GM12878 (cell line): ENCODE results near the gene HASPIN. TPM values are rescaled to one million over a fixed set of nuclear protein-coding genes. Genes with fewer than 3 reads are reported as not detected.

ENCODE experiments used
- E2F8 ChIP-seq: fragments of 450-650 bp; IDR thresholded peaks from 2 replicates; pipeline ENCODE4 v1.6.1; 2018; ENCODE audit warnings: mild to moderate bottlenecking, low read depth, moderate library complexity; ENCODE audit not compliant: partially characterized antibody
- GABPA ChIP-seq: IDR thresholded peaks from 2 replicates; pipeline ENCODE4 v1.6.1; 2014; ENCODE audit warnings: antibody characterized with exemption, low read depth, mild to moderate bottlenecking, inconsistent platforms
- NR2F1 ChIP-seq: fragments of 450-650 bp; conservative IDR thresholded peaks from 2 replicates; pipeline ENCODE4 v1.6.1; 2017; ENCODE audit warnings: mild to moderate bottlenecking
- PAX5 ChIP-seq: IDR thresholded peaks from 2 replicates; pipeline ENCODE4 v1.6.1; 2011; ENCODE audit warnings: low read depth, low read length, borderline replicate concordance
- PRDM15 ChIP-seq: fragments of 450-650 bp; formaldehyde crosslinking; IDR thresholded peaks from 2 replicates; pipeline ENCODE4 v1.4.0; 2020; ENCODE audit warnings: mild to moderate bottlenecking, moderate library complexity
- RAD21 ChIP-seq: IDR thresholded peaks from 2 replicates; pipeline ENCODE4 v1.6.1; 2011; ENCODE audit warnings: mild to moderate bottlenecking, low read depth, low read length, moderate library complexity; ENCODE audit not compliant: insufficient read depth
- SMAD1 ChIP-seq: fragments of 450-650 bp; IDR thresholded peaks from 2 replicates; pipeline ENCODE4 v1.6.1; 2018; ENCODE audit warnings: mild to moderate bottlenecking, low read depth; ENCODE audit not compliant: partially characterized antibody
- SREBF2 ChIP-seq: IDR thresholded peaks from 2 replicates; pipeline ENCODE4 v1.6.1; 2012; ENCODE audit warnings: mild to moderate bottlenecking, low read length
- ZBTB33 ChIP-seq: fragments of 450-650 bp; IDR thresholded peaks from 2 replicates; pipeline ENCODE4 v1.6.1; 2017; ENCODE audit warnings: mild to moderate bottlenecking
- polyA plus RNA-seq, 11 experiments: library from polyadenylated mRNA; depleted of rRNA in 4 of 11; unstranded in 6 of 11; stranded (reverse) in 5 of 11; fragments of >200 nt; fragmentation: Nextera tagmentation in 4 of 11; fragmentation: Illumina TruSeq in 1 of 11; extraction: Ambion mirVana in 4 of 11; extraction: Trizol in 1 of 11; gene quantifications; 1 replicate in 1 of 11; 2 replicates in 10 of 11; pipeline versions ENCODE4 v1.2.1 to v1.2.3, GENCODE V29; 2011 to 2016; ENCODE audit warnings: inconsistent platforms in 2 of 11, missing spikeins in 2 of 11, low read depth in 1 of 11
- total RNA-seq, 4 experiments: library from RNA; depleted of rRNA in 3 of 4; stranded (reverse); fragments of >200 nt in 3 of 4; fragmentation: Illumina TruSeq in 1 of 4; extraction: Trizol in 1 of 4; gene quantifications; 2 replicates each; pipeline versions ENCODE4 v1.2.1 to v1.2.3, GENCODE V29; 2013 to 2021
- TF ChIP-seq, protein P1 (sequence below): IDR thresholded peaks from 2 replicates; pipeline ENCODE4 v1.6.1; 2011; ENCODE audit warnings: borderline replicate concordance, low read depth, mild to moderate bottlenecking, moderate library complexity, low read length; ENCODE audit not compliant: insufficient read depth, poor library complexity, severe bottlenecking

The HASPIN gene
- total and polyA plus RNA-seq, 10 of the 15 experiments (the other 5 are each of a cell fraction or from before 2014, with no cell fraction given) = 0.80 to 18.0 (median 10.1) TPM

DNA sequence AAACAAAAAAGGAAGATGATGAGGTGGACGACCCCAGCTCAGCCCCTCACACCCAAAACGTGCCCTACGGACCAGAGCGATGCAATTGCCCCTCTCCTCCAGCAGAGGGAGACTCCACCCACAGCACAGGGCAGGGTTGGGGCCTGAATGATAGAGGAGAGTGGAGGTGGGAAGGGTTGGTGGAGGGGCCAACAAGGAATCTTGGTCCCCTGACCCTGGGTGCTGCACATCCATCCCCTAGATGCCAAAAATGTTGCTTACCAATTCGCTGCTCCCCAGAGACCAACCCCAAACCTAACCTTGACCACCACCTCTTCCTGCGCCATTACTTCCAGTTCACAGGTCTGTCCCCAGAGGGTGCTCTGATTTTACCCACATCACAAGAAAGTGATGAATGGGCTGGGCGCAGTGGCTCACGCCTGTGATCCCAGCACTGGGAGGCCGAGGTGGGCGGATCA is 40.6 kb upstream of the HASPIN start (continued):
- TF ChIP-seq NR2F1 (peak; percentile 94), ZBTB33 (no peak), E2F8 (no peak), SMAD1 (no peak), SREBF2 (no peak), RAD21 (peak; percentile 94), PRDM15 (no peak), PAX5 (peak; percentile 51; the same call in 1 of the 2 replicates), GABPA (no peak)
- TF ChIP-seq, protein P1, sequence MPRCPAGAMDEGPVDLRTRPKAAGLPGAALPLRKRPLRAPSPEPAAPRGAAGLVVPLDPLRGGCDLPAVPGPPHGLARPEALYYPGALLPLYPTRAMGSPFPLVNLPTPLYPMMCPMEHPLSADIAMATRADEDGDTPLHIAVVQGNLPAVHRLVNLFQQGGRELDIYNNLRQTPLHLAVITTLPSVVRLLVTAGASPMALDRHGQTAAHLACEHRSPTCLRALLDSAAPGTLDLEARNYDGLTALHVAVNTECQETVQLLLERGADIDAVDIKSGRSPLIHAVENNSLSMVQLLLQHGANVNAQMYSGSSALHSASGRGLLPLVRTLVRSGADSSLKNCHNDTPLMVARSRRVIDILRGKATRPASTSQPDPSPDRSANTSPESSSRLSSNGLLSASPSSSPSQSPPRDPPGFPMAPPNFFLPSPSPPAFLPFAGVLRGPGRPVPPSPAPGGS = no peak
- TF ChIP-seq, all 136 proteins: peak for 32
